ENCODE measurements around the gene NUDT21.
"Not testable (repeated sequence)": the region's sequence is repeated elsewhere in the genome, so short reads cannot be mapped to it uniquely, and the experiment has no call there.

Gene NUDT21

GRCh38 chr16:56382459-56382858 lies 68.7 kb downstream of the NUDT21 start:
- no peak overlapping the region for H3K4me3 ChIP-seq (ENCODE audit: low read depth, low read length)
- TF ChIP-seq CTCF (IDR thresholded peaks at IDR 0.05; ENCODE audit: insufficient read depth, low read depth, low read length, missing control alignments): no peak
- DNase-seq (ENCODE audit: low read depth): no peak

- DNase-seq (ENCODE audit: low read depth); H3K4me3 ChIP-seq (ENCODE audit: low read depth, low read length): not testable (repeated sequence)
Observed at GRCh38 chr16:56380778-56381485, 70.2 kb downstream of the NUDT21 start.
